CD4-positive, alpha-beta T cell (primary cell): ENCODE data around the gene CLCN1. TPM values are rescaled to one million over a fixed set of nuclear protein-coding genes. Genes with fewer than 3 reads are reported as not detected.

Experiments used
- ATAC-seq: fragments of 200-7000 bp; cut with Tn5 transposase; one replicate; pipeline ENCODE4 v1.10.0; 2022; ENCODE audit warnings: mild to moderate bottlenecking; ENCODE audit not compliant: poor library complexity
- CTCF ChIA-PET: fragments of 350-600 bp; sonication (Branson Sonifier 250); formaldehyde crosslinking; loops from one replicate; lab custom pipeline; 2021; ENCODE audit warnings: antibody characterized with exemption, inconsistent platforms; lab: Charles Lee
- POLR2A ChIA-PET: fragments of 350-600 bp; sonication (Branson Sonifier 250); formaldehyde crosslinking; loops from one replicate; lab custom pipeline; 2021; ENCODE audit warnings: antibody characterized with exemption, inconsistent platforms; lab: Charles Lee
- DNase-seq, 14 experiments: peaks; one replicate each; pipeline ENCODE4 v3.0.0-alpha.2; 2013 to 2020; ENCODE audit warnings: mixed read lengths in 2 of 14
- H3K27ac ChIP-seq, 2 donors: one replicate each; pipeline versions ENCODE4 v1.5.1 to v1.7.0; 2013; ENCODE audit warnings: low read length in 2 of 2, low read depth in 1 of 2, mild to moderate bottlenecking in 1 of 2
- H3K27me3 ChIP-seq, 2 experiments: 1 replicate in 1 of 2; 2 replicates in 1 of 2; pipeline versions ENCODE4 v1.6.1 to v1.7.0; 2013; ENCODE audit warnings: low read length in 2 of 2, control low read depth in 1 of 2, mild to moderate bottlenecking in 1 of 2, moderate library complexity in 1 of 2; ENCODE audit not compliant: insufficient read depth in 2 of 2, control insufficient read depth in 1 of 2
- H3K36me3 ChIP-seq: one replicate; pipeline ENCODE4 v1.6.1; 2013; ENCODE audit warnings: low read length, control low read depth; ENCODE audit not compliant: insufficient read depth
- H3K4me1 ChIP-seq: one replicate; pipeline ENCODE4 v1.6.1; 2013; ENCODE audit warnings: low read length, control low read depth; ENCODE audit not compliant: insufficient read depth
- H3K4me3 ChIP-seq: one replicate; pipeline ENCODE4 v1.5.1; 2013; ENCODE audit warnings: mild to moderate bottlenecking, low read length, moderate library complexity
- H3K9me3 ChIP-seq, 2 experiments: 1 replicate in 1 of 2; 2 replicates in 1 of 2; pipeline versions ENCODE4 v1.6.1 to v1.7.0; 2013; ENCODE audit warnings: low read length in 2 of 2, mild to moderate bottlenecking in 2 of 2, control low read depth in 1 of 2, moderate library complexity in 1 of 2; ENCODE audit not compliant: control insufficient read depth in 1 of 2, insufficient read depth in 1 of 2
- H3K27ac Mint-ChIP-seq: one replicate; pipeline ENCODE4 v1.8.0; 2020; ENCODE audit warnings: mixed read lengths
- H3K27me3 Mint-ChIP-seq: one replicate; pipeline ENCODE4 v1.8.0; 2021; ENCODE audit warnings: mixed read lengths
- H3K36me3 Mint-ChIP-seq: one replicate; pipeline ENCODE4 v1.8.0; 2021; ENCODE audit warnings: low read depth, mixed read lengths
- H3K4me1 Mint-ChIP-seq: one replicate; pipeline ENCODE4 v1.8.0; 2021; ENCODE audit warnings: low read depth, mixed read lengths
- H3K4me3 Mint-ChIP-seq: one replicate; pipeline ENCODE4 v1.8.0; 2020; ENCODE audit warnings: mild to moderate bottlenecking, mixed read lengths
- H3K9me3 Mint-ChIP-seq: one replicate; pipeline ENCODE4 v1.8.0; 2020; ENCODE audit warnings: mixed read lengths
- intact Hi-C, 2 experiments: fragments of 100-400 bp; cut with DNase I in 1 of 2; cut with micrococcal nuclease in 1 of 2; formaldehyde crosslinking; loops; one replicate each; pipeline versions ENCODE4 v1.15.1 to v1.9.0; 2023 to 2025; cut with DNase I, micrococcal nuclease
- total RNA-seq, 174 experiments: library from RNA in 2 of 174; stranded (reverse) in 2 of 174; gene quantifications; one replicate each; pipeline ENCODE4 v1.2.3 and lab custom pipeline; 2021 to 2026
- TF ChIP-seq, protein P1 (sequence below): fragments of 200-600 bp; IDR thresholded peaks from one replicate; pipeline ENCODE4 v1.8.0; 2022; ENCODE audit warnings: antibody characterized with exemption, mild to moderate bottlenecking

CLCN1 gene
- total RNA-seq, 2 experiments from 2014 or later = not detected

DNA sequence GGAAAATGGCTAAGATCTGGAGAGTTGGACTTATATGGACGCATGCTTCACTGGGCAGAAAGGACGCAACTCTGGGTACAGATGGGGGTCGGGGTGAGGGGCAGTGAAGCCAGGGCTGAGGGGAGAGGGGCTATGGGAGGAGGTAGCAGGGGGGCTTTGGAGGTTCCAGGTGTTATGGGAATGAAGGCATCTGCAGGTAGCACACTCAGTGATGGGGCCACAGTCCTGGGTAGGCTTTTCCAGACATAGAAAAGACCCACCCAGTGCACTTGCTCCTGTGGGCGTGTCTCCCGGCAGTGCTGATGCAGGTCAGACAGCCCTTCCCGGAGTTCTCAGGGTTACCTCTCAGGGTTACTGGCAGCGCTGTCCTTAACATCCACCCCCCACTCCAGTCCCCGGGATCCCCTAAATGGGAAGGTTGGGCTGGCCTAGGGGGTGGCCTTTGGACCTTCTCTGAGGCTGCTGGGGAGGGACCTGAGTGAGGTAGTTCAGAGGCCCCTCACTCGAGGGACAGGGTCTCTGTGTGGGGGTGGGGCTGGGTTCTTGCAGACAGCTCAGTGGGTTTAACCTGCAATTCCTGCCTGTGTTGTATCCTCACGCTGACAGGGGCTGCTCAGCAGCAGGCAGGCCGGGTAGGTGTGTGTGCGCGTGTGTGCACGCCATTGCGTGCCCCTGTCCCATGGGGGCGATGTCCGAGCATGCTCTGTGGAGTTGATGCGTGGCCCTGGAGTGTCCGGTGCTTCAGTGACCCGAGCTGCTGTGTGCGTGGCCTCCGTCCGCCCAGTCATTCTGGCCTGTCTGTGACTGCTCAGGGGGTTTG lies 71.5 kb downstream of the CLCN1 start:
- intact Hi-C loops = loop anchor here in 1 of 2 experiments (10.0 kb wide), 1 partner anchor 533 kb away; the partner anchor contains the start of gene EPHB6
- Histone ChIP-seq H3K9me3 (no peaks in the 10 kb centered on the region), H3K4me3 (no peak overlapping the region), H3K27me3 (no peaks in the 10 kb centered on the region), H3K4me1 (peaks cover 63% of the 10 kb centered on the region), H3K36me3 (peaks cover 54% of the 10 kb centered on the region), H3K27ac (peak overlapping the region; percentile 34 to 68)
- Mint-ChIP-seq H3K4me3 (no peak overlapping the region), H3K27ac (peak overlapping the region; percentile 25), H3K27me3 (no peaks in the 10 kb centered on the region), H3K4me1 (peaks cover 10% of the 10 kb centered on the region), H3K36me3 (peaks cover 45% of the 10 kb centered on the region), H3K9me3 (no peaks in the 10 kb centered on the region)
- POLR2A ChIA-PET = interaction anchor here (0.8 to 4.5 kb wide), 2 partner anchors 20 to 124 kb away, joined by 3 to 31 read pairs; partner anchors contain the start of genes EPHA1 and GSTK1
- ATAC-seq (no peak), DNase-seq (no peak)
- TF ChIP-seq, protein P1, sequence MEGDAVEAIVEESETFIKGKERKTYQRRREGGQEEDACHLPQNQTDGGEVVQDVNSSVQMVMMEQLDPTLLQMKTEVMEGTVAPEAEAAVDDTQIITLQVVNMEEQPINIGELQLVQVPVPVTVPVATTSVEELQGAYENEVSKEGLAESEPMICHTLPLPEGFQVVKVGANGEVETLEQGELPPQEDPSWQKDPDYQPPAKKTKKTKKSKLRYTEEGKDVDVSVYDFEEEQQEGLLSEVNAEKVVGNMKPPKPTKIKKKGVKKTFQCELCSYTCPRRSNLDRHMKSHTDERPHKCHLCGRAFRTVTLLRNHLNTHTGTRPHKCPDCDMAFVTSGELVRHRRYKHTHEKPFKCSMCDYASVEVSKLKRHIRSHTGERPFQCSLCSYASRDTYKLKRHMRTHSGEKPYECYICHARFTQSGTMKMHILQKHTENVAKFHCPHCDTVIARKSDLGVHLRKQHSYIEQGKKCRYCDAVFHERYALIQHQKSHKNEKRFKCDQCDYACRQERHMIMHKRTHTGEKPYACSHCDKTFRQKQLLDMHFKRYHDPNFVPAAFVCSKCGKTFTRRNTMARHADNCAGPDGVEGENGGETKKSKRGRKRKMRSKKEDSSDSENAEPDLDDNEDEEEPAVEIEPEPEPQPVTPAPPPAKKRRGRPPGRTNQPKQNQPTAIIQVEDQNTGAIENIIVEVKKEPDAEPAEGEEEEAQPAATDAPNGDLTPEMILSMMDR = no peak
- CTCF ChIA-PET = interaction anchor here (2.1 kb wide), 1 partner anchor 7 kb away, joined by 8 read pairs; no protein-coding TSS in a partner anchor

DNA sequence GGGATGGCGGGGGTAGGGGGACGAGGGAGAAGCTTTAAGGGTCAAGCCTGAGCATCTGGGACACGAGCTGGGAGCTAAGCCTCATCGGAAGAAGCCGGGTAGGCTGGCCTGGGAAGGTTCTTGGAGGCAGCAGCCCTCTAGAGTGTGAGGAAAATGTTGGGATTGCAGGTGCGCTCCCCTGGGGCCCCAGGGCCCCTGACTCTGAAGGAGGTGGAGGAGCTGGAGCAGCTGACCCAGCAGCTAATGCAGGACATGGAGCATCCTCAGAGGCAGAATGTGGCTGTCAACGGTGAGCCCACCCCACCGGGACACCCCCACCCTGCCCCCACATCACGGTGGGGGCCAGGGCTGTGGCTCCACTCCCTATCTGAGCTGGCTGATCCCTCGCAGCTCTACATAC lies 72.1 kb downstream of the CLCN1 start:
- DNase-seq (no peak), ATAC-seq (no peak)
- Histone ChIP-seq H3K4me1 (peaks cover 56% of the 10 kb centered on the region), H3K27ac (peak overlapping the region in 1 of 2 donors; percentile 68), H3K9me3 (no peaks in the 10 kb centered on the region), H3K4me3 (no peak overlapping the region), H3K27me3 (no peaks in the 10 kb centered on the region), H3K36me3 (peaks cover 56% of the 10 kb centered on the region)
- CTCF ChIA-PET = interaction anchor here (2.1 kb wide), 1 partner anchor 8 kb away, joined by 8 read pairs; no protein-coding TSS in a partner anchor
- Mint-ChIP-seq H3K27me3 (no peaks in the 10 kb centered on the region), H3K9me3 (no peaks in the 10 kb centered on the region), H3K27ac (peak overlapping the region; percentile 25), H3K4me1 (peaks cover 10% of the 10 kb centered on the region), H3K36me3 (peaks cover 47% of the 10 kb centered on the region), H3K4me3 (no peak overlapping the region)
- intact Hi-C loops = loop anchor here in 1 of 2 experiments (10.0 kb wide), 1 partner anchor 533 kb away; the partner anchor contains the start of gene EPHB6
- TF ChIP-seq, protein P1 = no peak
- POLR2A ChIA-PET = interaction anchor here (0.8 to 4.5 kb wide), 4 partner anchors 16 to 125 kb away, joined by 3 to 31 read pairs (median 4); partner anchors contain the start of genes EPHA1 and GSTK1

GRCh38 chr7:143388491-143389101 lies 72.7 kb downstream of the CLCN1 start:
- H3K4me3 Mint-ChIP-seq = no peak overlapping the region

More at GRCh38 chr7:143388491-143389101, 72.7 kb downstream of the CLCN1 start:
- Histone ChIP-seq H3K9me3 (no peaks in the 10 kb centered on the region), H3K4me1 (peaks cover 51% of the 10 kb centered on the region), H3K36me3 (peaks cover 61% of the 10 kb centered on the region), H3K27me3 (no peaks in the 10 kb centered on the region), H3K27ac (no peak overlapping the region), H3K4me3 (no peak overlapping the region)
- H3K4me1 Mint-ChIP-seq = peaks cover 10% of the 10 kb centered on the region
- H3K27ac Mint-ChIP-seq = peak overlapping the region; percentile 59
- ChIA-PET POLR2A (interaction anchor here (0.8 to 4.5 kb wide), 4 partner anchors 15 to 125 kb away, joined by 3 to 31 read pairs (median 4); partner anchors contain the start of genes EPHA1 and GSTK1), CTCF (interaction anchor here (2.1 kb wide), 1 partner anchor 8 kb away, joined by 8 read pairs; no protein-coding TSS in a partner anchor)
- ATAC-seq (no peak), DNase-seq (no peak)
- peaks cover 51% of the 10 kb centered on the region for H3K36me3 Mint-ChIP-seq
- no peaks in the 10 kb centered on the region for H3K9me3 Mint-ChIP-seq
- intact Hi-C loops = loop anchor here in 1 of 2 experiments (10.0 kb wide), 1 partner anchor 534 kb away; the partner anchor contains the start of gene EPHB6
- TF ChIP-seq, protein P1 = no peak
- no peaks in the 10 kb centered on the region for H3K27me3 Mint-ChIP-seq
